Measurements from ENCODE around the gene MRTFB. TPM values are rescaled to one million over a fixed set of nuclear protein-coding genes. Genes with fewer than 3 reads are reported as not detected.

MRTFB gene
- total RNA-seq, 1 experiment from 2014 or later = 67.3 TPM

DNA sequence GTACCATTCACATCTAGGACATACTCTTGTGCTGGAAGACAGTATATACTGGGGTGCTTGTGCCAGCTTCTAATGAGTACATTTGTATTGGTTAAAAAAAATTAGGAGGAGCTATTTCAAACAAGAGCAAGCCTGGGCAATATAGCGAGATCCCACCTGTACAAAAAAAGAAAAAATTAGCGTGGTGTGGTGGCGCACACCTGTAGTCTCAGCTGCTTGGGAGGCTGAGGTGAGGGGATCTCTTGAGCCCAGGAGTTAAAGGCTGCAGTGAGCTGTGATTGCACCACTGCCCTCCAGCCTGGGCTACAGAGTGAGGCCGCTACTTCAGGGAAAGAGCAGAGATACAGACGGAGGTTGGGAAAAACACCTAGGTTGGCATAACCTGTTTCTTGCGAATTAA, 1.2 kb downstream of the MRTFB start:
- peaks cover 33% of the 10 kb centered on the region for H3K36me3 Mint-ChIP-seq (ENCODE audit: insufficient read depth, unreplicated experiment)
- peak overlapping the region; percentile 93 for H3K4me3 Mint-ChIP-seq (ENCODE audit: low read depth, unreplicated experiment)
- intact Hi-C loops (cut with micrococcal nuclease; ENCODE audit: unreplicated experiment) = loop anchor here (2.0 to 5.0 kb wide), 4 partner anchors 24 to 115 kb away; no protein-coding TSS in a partner anchor
- DNase-seq = no peak
- CTCF ChIA-PET = no interaction called here
- no peaks in the 10 kb centered on the region for H3K27me3 Mint-ChIP-seq (ENCODE audit: unreplicated experiment)
- BruUV-seq (replicated peaks) = TSS peak; percentile 34
- H3K9me3 Mint-ChIP-seq (ENCODE audit: low read depth, unreplicated experiment) = no peaks in the 10 kb centered on the region
- peak overlapping the region; percentile 56 for H3K27ac Mint-ChIP-seq (ENCODE audit: unreplicated experiment)
- H3K4me1 Mint-ChIP-seq (ENCODE audit: low read depth, unreplicated experiment) = peaks cover 43% of the 10 kb centered on the region
- TF ChIP-seq, protein P1, sequence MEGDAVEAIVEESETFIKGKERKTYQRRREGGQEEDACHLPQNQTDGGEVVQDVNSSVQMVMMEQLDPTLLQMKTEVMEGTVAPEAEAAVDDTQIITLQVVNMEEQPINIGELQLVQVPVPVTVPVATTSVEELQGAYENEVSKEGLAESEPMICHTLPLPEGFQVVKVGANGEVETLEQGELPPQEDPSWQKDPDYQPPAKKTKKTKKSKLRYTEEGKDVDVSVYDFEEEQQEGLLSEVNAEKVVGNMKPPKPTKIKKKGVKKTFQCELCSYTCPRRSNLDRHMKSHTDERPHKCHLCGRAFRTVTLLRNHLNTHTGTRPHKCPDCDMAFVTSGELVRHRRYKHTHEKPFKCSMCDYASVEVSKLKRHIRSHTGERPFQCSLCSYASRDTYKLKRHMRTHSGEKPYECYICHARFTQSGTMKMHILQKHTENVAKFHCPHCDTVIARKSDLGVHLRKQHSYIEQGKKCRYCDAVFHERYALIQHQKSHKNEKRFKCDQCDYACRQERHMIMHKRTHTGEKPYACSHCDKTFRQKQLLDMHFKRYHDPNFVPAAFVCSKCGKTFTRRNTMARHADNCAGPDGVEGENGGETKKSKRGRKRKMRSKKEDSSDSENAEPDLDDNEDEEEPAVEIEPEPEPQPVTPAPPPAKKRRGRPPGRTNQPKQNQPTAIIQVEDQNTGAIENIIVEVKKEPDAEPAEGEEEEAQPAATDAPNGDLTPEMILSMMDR (IDR thresholded peaks at IDR 0.05; ENCODE audit: unreplicated experiment) = no peak

DNA sequence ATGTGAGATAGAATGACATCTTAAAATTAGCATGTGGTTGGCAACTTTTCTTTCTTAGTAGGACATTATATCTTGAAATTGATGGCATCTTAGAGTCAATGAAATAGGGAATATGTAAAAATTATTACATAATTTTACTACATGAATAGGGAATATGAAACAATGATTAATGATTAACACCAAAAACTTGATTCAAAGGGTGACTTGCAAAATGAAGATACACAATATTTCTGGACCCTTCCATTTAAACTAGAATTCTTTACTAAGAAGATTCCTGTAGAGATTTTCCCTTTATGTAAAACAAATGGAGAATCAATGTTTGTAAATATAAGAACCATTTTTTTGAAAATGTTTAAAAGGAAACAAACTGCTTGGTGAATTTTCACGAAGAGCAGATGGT, 3.4 kb downstream of the MRTFB start:
- BruUV-seq (replicated peaks) = no TSS peak
- no peak overlapping the region for H3K27ac Mint-ChIP-seq (ENCODE audit: unreplicated experiment)
- peaks cover 44% of the 10 kb centered on the region for H3K36me3 Mint-ChIP-seq (ENCODE audit: insufficient read depth, unreplicated experiment)
- intact Hi-C loops (cut with micrococcal nuclease; ENCODE audit: unreplicated experiment) = loop anchor here (1.0 to 5.0 kb wide), 4 partner anchors 73 to 151 kb away; no protein-coding TSS in a partner anchor
- DNase-seq = no peak
- CTCF ChIA-PET = no interaction called here
- H3K4me3 Mint-ChIP-seq (ENCODE audit: low read depth, unreplicated experiment) = no peak overlapping the region
- peaks cover 41% of the 10 kb centered on the region for H3K4me1 Mint-ChIP-seq (ENCODE audit: low read depth, unreplicated experiment)
- TF ChIP-seq, protein P1 (IDR thresholded peaks at IDR 0.05; ENCODE audit: unreplicated experiment) = no peak
- no peaks in the 10 kb centered on the region for H3K9me3 Mint-ChIP-seq (ENCODE audit: low read depth, unreplicated experiment)
- H3K27me3 Mint-ChIP-seq (ENCODE audit: unreplicated experiment) = no peaks in the 10 kb centered on the region

DNA sequence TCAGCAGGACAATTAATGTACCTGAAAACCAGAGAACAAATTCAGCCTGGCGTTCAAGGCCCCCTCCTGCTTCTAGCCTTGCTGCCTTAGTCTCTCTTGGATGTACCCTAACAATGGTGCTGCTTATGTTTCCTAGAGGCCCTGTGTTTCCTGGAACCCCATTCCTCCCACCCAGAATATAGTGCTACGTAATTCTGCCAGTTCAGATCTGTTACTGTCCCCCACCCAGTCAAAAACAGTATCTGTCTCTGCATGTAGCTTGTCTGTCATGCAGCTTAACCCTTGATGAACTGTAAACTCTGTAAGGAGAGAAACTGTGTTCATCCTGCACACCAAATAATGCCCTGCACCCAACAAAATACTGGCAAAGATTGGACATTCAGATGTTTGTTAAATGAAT, 6.8 kb downstream of the MRTFB start:
- CTCF ChIA-PET = no interaction called here
- no TSS peak for BruUV-seq (replicated peaks)
- no peak for DNase-seq
- Mint-ChIP-seq H3K4me1 (ENCODE audit: low read depth, unreplicated experiment) (peaks cover 17% of the 10 kb centered on the region), H3K27me3 (ENCODE audit: unreplicated experiment) (no peaks in the 10 kb centered on the region), H3K4me3 (ENCODE audit: low read depth, unreplicated experiment) (no peak overlapping the region), H3K27ac (ENCODE audit: unreplicated experiment) (no peak overlapping the region), H3K9me3 (ENCODE audit: low read depth, unreplicated experiment) (no peaks in the 10 kb centered on the region), H3K36me3 (ENCODE audit: insufficient read depth, unreplicated experiment) (peaks cover 19% of the 10 kb centered on the region)
- TF ChIP-seq, protein P1 (IDR thresholded peaks at IDR 0.05; ENCODE audit: unreplicated experiment) = no peak
- intact Hi-C loops (cut with micrococcal nuclease; ENCODE audit: unreplicated experiment) = no loop called here

DNA sequence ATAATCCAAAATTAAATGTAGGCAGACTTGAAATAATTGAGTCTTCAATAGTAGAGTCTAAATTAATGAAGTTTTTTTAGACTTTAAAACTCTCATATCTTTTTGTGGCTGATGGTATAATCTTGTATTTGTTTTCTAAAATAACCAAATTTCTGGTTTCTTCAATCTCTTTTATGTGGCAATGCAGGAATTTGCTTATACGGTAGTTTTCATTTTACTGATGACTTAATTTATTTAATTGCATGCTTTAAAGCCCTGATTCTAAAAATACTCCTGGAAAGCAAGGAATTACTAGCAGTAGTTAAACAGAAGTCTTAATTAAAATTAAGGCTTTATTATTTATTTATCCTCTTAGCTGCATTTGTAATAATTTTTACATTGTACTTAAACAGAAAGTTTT, 15.4 kb downstream of the MRTFB start:
- no peak for DNase-seq
- peaks cover 27% of the 10 kb centered on the region for H3K4me1 Mint-ChIP-seq (ENCODE audit: low read depth, unreplicated experiment)
- TF ChIP-seq, protein P1 (IDR thresholded peaks at IDR 0.05; ENCODE audit: unreplicated experiment) = no peak
- BruUV-seq (replicated peaks) = no TSS peak
- no peaks in the 10 kb centered on the region for H3K27me3 Mint-ChIP-seq (ENCODE audit: unreplicated experiment)
- H3K4me3 Mint-ChIP-seq (ENCODE audit: low read depth, unreplicated experiment) = no peak overlapping the region
- H3K9me3 Mint-ChIP-seq (ENCODE audit: low read depth, unreplicated experiment) = no peaks in the 10 kb centered on the region
- CTCF ChIA-PET = interaction anchor here (0.9 kb wide), 1 partner anchor 11 kb away, joined by 3 read pairs; no protein-coding TSS in a partner anchor
- no peak overlapping the region for H3K27ac Mint-ChIP-seq (ENCODE audit: unreplicated experiment)
- peaks cover 8% of the 10 kb centered on the region for H3K36me3 Mint-ChIP-seq (ENCODE audit: insufficient read depth, unreplicated experiment)
- intact Hi-C loops (cut with micrococcal nuclease; ENCODE audit: unreplicated experiment) = loop anchor here (5.0 kb wide), 1 partner anchor 134 kb away; no protein-coding TSS in a partner anchor
